T1000 (cell line): ENCODE results near the gene GARIN5B.

Source experiments
- DNase-seq: peaks from one replicate; lab custom pipeline; 2025; ENCODE audit warnings: mixed read lengths; lab: John Stamatoyannopoulos, UW

The GARIN5B gene

DNA sequence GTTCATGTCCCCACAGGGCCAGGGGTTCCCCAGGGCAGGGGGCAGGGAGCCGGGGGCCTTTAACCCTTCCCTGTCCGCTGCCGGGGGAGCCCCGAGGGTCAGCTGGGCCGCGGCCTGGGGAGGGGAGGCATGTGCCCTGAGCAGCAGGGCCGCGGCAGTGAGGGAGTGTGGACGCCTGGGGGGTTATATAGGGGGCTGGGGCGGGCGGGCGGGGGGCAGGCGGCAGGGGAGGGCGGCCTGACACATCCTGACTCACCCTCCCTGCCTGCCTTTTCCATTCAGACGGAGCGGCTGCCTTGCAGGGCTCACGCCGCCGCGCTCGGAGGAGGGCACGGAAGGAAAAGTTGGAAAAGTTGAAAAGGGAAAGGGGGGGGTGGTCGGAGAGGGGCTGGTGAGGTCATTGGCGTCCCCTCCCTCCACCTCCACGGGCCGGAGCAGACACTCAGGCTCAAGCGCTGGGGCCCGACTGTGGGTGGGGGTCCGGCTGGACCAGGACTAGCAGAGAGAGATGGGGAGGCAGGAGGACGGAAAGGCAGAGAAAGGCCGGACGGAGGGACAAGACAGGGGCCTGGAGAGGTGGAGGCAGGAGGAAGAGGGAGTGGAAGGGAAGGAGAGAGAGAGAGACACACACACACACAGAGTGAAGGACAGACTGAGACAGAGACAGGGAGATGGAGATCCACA is 7.4 kb upstream of the GARIN5B start, which contains the start of gene IL11:
Gene IL11, minus strand, starts transcription at position 159 of the 684 bp plus-strand sequence. Its CDS starts 153 bp downstream, at position 6.
- peak; percentile 68 for DNase-seq

- peak; percentile 66 for DNase-seq
These were observed 6.7 kb upstream of the GARIN5B start for GRCh38 chr19:55369653-55370304.

DNA sequence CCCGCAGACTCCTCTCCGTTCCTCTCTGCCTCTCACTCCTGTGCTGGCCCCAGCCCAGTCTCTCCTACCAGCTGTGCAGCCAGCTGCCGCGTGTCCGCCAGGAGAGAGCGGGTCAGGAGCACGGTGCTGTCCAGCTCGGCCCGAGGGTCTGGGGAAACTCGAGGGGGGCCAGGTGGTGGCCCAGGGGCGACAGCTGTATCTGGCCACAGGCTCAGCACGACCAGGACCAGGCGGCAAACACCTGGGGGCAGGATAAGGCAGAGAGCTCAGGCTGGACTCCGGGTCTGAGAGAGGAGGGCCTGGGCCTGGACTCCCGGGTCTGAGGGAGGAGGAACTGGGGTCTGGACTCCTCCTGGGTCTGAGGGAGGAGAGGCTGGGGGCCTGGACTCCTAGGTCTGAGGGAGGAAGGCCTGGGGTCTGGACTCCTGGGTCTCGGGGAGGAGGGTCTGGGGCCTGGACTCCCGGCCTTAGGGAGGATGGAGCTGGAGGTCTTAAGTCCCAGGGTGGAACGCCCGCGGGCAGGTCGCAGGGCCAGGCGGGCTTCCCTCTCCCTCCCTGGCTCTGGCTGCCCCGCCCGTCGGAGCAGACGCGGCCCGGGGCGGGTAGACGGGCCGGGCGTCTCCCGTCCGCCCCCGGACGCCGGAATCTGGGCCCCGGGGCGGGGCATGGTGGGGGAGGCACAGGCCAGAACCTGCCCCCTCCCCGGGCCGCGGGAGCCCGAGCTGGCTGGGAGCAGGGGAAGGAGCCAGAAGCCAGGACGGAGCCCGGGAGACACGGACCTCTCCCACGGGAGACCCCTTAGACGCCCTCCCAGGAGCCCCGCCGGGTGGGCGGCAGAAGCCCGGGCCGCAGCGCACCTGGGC is 5.9 kb upstream of the GARIN5B start:
- DNase-seq = no peak

- DNase-seq = no peak
These were observed 5.0 kb upstream of the GARIN5B start for GRCh38 chr19:55368106-55368505.

DNA sequence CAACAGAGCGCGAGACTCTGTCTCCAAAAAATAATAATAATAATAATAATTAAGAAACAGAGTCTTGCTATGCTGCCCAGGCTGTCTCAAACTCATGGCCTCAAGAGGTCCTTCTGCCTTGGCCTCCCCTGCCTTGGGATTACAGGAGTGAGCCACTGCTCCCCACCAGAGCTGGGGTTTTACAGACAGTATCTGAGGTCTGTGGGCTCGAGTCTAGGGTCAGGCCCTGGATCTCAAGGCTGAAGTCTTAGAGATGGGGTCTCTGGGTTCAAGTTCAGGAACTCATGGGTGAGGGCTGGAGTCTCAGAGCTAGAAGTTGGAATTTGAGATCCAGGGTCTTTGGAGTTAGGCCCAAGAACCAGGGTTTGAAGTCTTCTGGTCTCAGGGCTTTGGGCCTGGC is 3.7 kb upstream of the GARIN5B start:
- no peak for DNase-seq

DNA sequence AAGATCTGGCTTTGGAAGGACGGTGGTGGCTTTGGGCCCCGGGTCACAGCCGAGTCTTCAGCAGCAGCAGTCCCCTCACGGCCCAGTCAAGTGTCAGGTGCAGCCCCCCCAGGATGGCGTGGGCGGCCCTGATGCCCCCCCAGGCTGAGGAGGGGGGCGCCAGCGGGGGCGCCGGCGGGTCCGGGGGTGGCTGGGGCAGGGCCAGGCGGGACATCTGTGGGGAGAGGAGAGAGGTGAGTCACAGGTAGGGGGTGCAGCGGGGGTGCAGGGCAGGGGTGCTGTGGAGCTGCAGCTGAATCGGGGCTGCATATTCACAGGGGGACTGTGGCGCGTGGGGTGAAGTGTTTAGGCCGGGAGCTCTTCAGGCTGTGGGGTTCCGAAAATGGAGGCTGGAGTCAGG is 2.9 kb upstream of the GARIN5B start:
- no peak for DNase-seq

DNA sequence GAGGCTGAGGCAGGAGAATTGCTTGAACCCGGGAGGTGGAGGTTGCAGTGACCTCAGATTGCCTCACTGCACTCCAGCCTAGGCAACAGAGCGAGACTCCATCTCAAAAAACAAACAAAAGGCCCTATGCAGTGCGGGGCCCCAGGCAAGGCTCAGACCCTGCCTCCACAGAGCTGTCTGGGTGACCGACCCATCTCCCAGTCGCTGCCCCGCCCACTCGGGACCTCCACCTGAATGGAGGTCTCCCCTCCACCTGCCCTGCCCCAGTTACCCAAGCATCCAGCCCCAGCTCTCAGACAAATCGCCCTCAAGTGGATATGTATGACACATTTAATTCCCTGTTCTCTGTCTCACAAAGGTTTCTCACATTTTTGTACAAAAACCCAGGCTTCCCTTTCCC is 2.2 kb upstream of the GARIN5B start:
- DNase-seq = no peak

- no peak for DNase-seq
These were observed 678 bp downstream of the GARIN5B start for GRCh38 chr19:55362174-55362989.

DNA sequence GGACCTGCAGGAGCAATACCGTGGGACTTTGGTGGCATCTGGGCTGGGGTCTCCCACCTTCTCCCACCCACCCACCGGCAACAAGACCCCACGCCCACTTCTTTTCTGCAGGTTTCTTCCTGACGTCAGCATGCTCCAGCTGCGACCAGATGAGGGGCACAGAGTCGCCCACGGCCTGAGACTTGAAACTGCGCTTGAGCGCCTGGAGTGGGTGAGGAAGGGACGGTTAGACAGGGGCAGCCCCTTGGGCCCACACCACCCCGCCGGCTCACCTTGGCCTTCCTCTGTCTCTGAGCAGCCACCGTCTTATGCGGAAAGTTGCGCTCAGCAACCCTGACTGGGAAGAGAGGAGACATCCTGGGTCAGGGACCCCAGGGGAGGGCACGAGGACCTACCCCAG is 2.2 kb downstream of the GARIN5B start:
- DNase-seq = no peak

- no peak for DNase-seq
These were observed 3.8 kb downstream of the GARIN5B start for GRCh38 chr19:55358943-55359908.

DNA sequence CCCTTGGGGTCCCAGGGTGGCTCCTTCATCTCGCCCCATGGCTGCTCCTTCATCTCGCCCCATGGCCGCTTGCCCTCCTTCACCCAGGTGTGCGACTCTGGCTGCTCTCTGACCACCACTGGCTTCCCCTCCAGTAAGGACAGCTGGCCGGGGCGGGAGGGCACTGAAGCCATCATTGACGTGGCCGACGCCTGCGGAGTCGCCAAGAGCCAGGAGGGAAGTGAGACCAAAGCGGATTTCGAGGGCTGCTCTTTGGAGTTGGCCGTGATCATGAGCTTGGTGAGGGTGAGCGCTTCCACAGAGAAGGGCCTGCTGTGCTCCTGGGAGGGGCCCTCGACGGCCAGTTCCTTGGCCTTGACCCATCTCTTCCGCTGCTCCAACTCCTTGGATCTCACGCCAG is 4.6 kb downstream of the GARIN5B start:
- DNase-seq = no peak

DNA sequence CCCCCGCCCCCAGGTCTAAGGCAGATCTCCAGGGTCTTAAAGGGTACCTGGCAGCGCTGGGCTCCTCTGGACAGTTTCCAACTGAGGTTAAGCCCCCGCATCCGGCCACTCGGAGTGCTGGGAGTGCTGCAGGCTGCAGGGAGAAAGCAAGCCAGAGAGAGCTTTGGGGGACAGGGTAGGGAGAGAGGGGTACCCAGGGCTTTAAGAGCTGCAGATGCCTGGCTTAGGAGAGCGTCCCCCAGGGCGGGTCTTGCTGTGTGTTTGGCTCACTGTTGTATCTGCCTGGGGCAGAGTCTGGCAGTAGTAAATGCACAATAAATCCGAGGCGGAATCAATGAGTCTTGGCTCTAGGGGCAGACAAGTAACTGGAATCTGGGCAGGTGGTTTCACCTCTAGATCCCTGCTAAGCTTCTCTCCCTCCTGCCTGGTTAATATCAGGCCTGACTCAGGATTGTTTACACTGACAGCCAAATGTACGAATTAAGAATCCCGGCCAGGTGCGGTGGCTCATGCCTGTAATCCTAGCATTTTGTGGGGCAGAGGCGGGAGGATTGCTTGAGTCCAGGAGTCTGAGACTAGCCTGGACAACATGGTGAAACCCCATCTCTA is 7.7 kb downstream of the GARIN5B start:
- no peak for DNase-seq

GRCh38 chr19:55354698-55355212 is 8.3 kb downstream of the GARIN5B start, which contains the start of gene COX6B2:
Gene COX6B2 (minus strand): TSS chr19:55354719. CDS start chr19:55354521, 198 bp downstream.
- DNase-seq = no peak

DNA sequence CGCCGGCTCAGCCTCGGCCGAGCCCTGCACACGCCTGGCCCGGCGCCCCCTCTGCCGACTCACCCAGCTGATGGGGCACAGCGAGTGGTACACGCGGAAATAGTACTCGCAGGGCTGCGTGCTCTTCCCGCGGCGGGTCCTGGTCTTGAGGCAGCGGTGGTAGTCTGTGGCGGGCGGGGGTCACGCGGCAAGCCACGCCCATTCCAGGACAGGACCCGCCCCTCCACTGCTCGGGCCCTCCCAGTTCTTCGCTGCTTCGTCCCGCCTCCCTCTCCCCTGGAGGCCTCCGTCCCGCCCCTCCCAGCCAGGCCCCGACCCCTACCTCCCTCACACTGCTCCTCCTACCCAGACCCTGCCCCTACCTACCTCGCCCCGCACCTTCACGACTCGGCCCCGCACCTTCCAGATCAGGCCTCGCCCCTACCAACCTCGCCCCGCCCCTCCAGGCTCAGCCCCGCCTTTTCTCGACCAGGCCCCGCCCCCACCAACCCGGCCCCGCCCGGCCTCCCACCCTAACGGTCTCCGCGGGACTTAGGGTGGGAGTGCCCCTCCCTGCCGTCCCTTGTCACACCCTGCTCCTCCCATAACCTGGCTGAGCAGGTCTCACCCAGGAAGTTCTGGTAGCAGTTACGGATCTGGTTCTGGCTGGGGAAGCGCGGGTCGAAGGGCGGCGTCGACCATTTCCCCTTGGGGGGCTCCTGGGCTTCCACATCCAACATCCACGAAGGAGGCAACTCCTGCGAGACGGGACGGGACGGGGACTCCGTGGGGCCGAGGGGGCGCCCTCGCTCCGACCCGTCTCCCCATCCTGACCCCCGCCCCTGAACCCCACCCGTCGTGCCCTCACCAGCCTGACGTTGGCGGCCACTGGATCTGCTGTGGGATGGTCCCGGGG is 9.0 kb downstream of the GARIN5B start:
- peak; percentile 54 for DNase-seq

DNA sequence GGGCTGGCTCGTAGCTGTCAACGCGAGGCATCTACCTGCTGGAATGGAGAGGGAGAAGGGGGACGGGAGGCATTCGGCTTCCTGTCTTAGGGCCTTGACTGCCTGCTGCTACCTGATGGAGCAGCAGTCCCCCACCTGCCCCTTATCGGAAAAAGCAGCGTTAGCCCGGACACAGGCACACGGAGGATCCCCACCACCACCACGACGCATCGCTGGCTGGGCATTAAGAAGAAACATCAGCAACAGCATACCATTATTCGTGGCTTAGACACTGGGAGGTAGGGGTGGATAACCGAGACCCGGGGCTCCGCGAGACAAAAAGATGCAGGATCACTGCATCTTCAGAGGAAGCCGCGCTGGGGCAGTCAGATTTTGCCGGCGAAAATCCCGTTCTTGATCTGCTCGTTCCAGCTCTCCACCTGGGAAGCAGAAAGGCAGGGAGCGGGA is 9.7 kb downstream of the GARIN5B start:
- DNase-seq = no peak

GRCh38 chr19:55352549-55353145 is 10.4 kb downstream of the GARIN5B start:
- no peak for DNase-seq

DNA sequence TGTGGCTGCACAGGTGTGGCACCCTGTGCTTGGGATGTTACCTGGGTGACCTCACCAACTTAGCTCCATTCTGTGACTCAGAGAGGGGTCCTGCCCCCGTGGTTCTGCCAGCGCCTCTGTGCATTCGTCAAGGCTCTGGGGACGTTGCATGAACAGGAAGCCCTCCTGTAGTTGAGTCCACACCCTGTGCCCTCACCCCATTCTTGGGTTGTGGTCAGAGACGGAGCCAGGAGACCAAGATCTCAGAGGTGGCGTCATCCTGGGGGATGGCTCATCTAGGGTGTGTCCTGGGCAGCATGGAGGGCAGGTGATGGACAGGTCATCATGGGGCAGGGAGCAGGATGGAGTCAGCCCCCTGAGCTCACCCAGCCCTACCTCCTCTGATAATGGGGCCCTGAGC is 11.0 kb downstream of the GARIN5B start:
- DNase-seq = no peak

- DNase-seq = no peak
These were observed 12.3 kb downstream of the GARIN5B start for GRCh38 chr19:55350620-55351315.
